Neuronal stem cell (in vitro differentiated cells): ENCODE measurements around the gene TMEM139.

ENCODE experiments used
- DNase-seq: peaks from one replicate; pipeline ENCODE4 v3.0.0-alpha.2; 2013; ENCODE audit warnings: low spot score
- H2AFZ ChIP-seq: one replicate; pipeline ENCODE4 v1.6.1; 2013; ENCODE audit warnings: mild to moderate bottlenecking, low read length, inconsistent platforms
- H2AK5ac ChIP-seq: 2 replicates; pipeline ENCODE4 v1.6.1; 2013; ENCODE audit warnings: low read depth, mild to moderate bottlenecking, inconsistent platforms, low read length, moderate library complexity, mixed read lengths
- H2BK120ac ChIP-seq: 2 replicates; pipeline ENCODE4 v1.6.1; 2013; ENCODE audit warnings: low read depth, mild to moderate bottlenecking, inconsistent platforms, low read length, moderate library complexity, mixed read lengths
- H2BK12ac ChIP-seq: one replicate; pipeline ENCODE4 v1.6.1; 2013; ENCODE audit warnings: low read length, inconsistent platforms
- H2BK15ac ChIP-seq: 2 replicates; pipeline ENCODE4 v1.6.1; 2013; ENCODE audit warnings: mild to moderate bottlenecking, low read length, inconsistent platforms, mixed read lengths
- H2BK5ac ChIP-seq: one replicate; pipeline ENCODE4 v1.6.1; 2013; ENCODE audit warnings: inconsistent platforms, mild to moderate bottlenecking, low read length, moderate library complexity
- H3K14ac ChIP-seq: one replicate; pipeline ENCODE4 v1.6.1; 2013; ENCODE audit warnings: low read length, inconsistent platforms
- H3K18ac ChIP-seq: 2 replicates; pipeline ENCODE4 v1.6.1; 2013; ENCODE audit warnings: low read length, inconsistent platforms
- H3K23ac ChIP-seq: 2 replicates; pipeline ENCODE4 v1.6.1; 2013; ENCODE audit warnings: low read depth, mild to moderate bottlenecking, mixed read lengths, low read length, inconsistent platforms; ENCODE audit not compliant: poor library complexity
- H3K27ac ChIP-seq: replicated peaks from 3 replicates; pipeline ENCODE4 v1.5.1; 2013; ENCODE audit warnings: low read length, inconsistent platforms
- H3K27me3 ChIP-seq, 3 experiments: 2 replicates each; pipeline ENCODE4 v1.6.1; 2013; ENCODE audit warnings: low read length in 3 of 3, mild to moderate bottlenecking in 2 of 3, inconsistent platforms in 1 of 3, low read depth in 1 of 3, mixed read lengths in 1 of 3, moderate library complexity in 1 of 3; ENCODE audit not compliant: control insufficient read depth in 3 of 3, insufficient read depth in 3 of 3
- H3K36me3 ChIP-seq, 2 donors: replicated peaks in 1 of 2; 2 replicates each; pipeline ENCODE4 v1.6.1; 2013; ENCODE audit warnings: low read length in 2 of 2; ENCODE audit not compliant: control insufficient read depth in 2 of 2, insufficient read depth in 2 of 2
- H3K4ac ChIP-seq: 2 replicates; pipeline ENCODE4 v1.6.1; 2013; ENCODE audit warnings: inconsistent platforms, mild to moderate bottlenecking, low read length, moderate library complexity
- H3K4me1 ChIP-seq, 2 donors: 1 replicate in 1 of 2; 2 replicates in 1 of 2; pipeline ENCODE4 v1.6.1; 2013; ENCODE audit warnings: low read length in 2 of 2, low read depth in 1 of 2; ENCODE audit not compliant: control insufficient read depth in 2 of 2, insufficient read depth in 1 of 2
- H3K4me2 ChIP-seq: one replicate; pipeline ENCODE4 v1.6.1; 2013; ENCODE audit warnings: mild to moderate bottlenecking, low read length, inconsistent platforms; ENCODE audit not compliant: insufficient read depth, poor library complexity, severe bottlenecking
- H3K4me3 ChIP-seq, 2 donors: 2 replicates each; pipeline ENCODE4 v1.5.1; 2013; ENCODE audit warnings: low read length in 2 of 2, mild to moderate bottlenecking in 2 of 2, inconsistent platforms in 1 of 2, moderate library complexity in 1 of 2
- H3K79me1 ChIP-seq: one replicate; pipeline ENCODE4 v1.6.1; 2013; ENCODE audit warnings: low read depth, mild to moderate bottlenecking, inconsistent platforms, low read length, moderate library complexity
- H3K9ac ChIP-seq: one replicate; pipeline ENCODE4 v1.6.1; 2013; ENCODE audit warnings: mild to moderate bottlenecking, low read depth, low read length, inconsistent platforms; ENCODE audit not compliant: poor library complexity
- H3K9me3 ChIP-seq, 2 donors: replicated peaks in 1 of 2; 2 replicates each; pipeline versions ENCODE3 to v1.6.1; 2013; ENCODE audit warnings: low read length in 2 of 2, mild to moderate bottlenecking in 2 of 2, inconsistent platforms in 1 of 2, low read depth in 1 of 2, mixed read lengths in 1 of 2, moderate library complexity in 1 of 2; ENCODE audit not compliant: control insufficient read depth in 2 of 2, insufficient read depth in 1 of 2
- H4K8ac ChIP-seq: one replicate; pipeline ENCODE4 v1.6.1; 2013; ENCODE audit warnings: low read depth, mild to moderate bottlenecking, inconsistent platforms, low read length, moderate library complexity
- H4K91ac ChIP-seq: one replicate; pipeline ENCODE4 v1.6.1; 2013; ENCODE audit warnings: low read length, low read depth, mild to moderate bottlenecking, inconsistent platforms; ENCODE audit not compliant: poor library complexity
- WGBS, 2 donors: extraction: QIAGEN DNeasy Blood & Tissue Kit; methylation state at CpG; one replicate each; pipeline ENCODE4 v1.1.7; 2013; ENCODE audit warnings: missing lambda C conversion rate in 2 of 2, mixed read lengths in 1 of 2; ENCODE audit not compliant: insufficient read length in 2 of 2, insufficient replicate concordance in 1 of 2; ENCODE audit errors: extremely low coverage in 2 of 2; 5-methylcytosine and 5-hydroxymethylcytosine counted together

TMEM139 gene

GRCh38 chr7:143247372-143247771 lies 37.4 kb upstream of the TMEM139 start:
- Histone ChIP-seq H3K4me1 (peaks cover 0 to 9% of the 10 kb centered on the region in 2 donors), H4K91ac (no peak overlapping the region), H3K14ac (no peak overlapping the region), H3K4me2 (no peak overlapping the region), H3K79me1 (no peaks in the 10 kb centered on the region), H3K23ac (no peak overlapping the region), H2BK12ac (no peak overlapping the region), H3K18ac (no peak overlapping the region), H4K8ac (no peak overlapping the region), H3K27me3 (peaks cover 0 to 4% (median 0%) of the 10 kb centered on the region in 3 experiments), H3K27ac (no peak overlapping the region), H3K36me3 (peaks cover 0 to 2% of the 10 kb centered on the region in 2 donors), H2BK15ac (no peak overlapping the region), H3K9ac (no peak overlapping the region), H3K9me3 (peaks cover 0 to 2% of the 10 kb centered on the region in 2 donors), H2BK120ac (no peak overlapping the region), H3K4me3 (no peak overlapping the region), H2BK5ac (no peak overlapping the region), H3K4ac (no peak overlapping the region), H2AFZ (no peak overlapping the region), H2AK5ac (no peak overlapping the region)
- DNase-seq = no peak
- WGBS, 2 donors = no CpG with 5 or more reads among the region's 1 CpG

GRCh38 chr7:143248761-143249354 lies 35.9 kb upstream of the TMEM139 start:
- no peak overlapping the region for H3K14ac ChIP-seq
- no peak overlapping the region for H3K27ac ChIP-seq
- no peak overlapping the region for H3K23ac ChIP-seq
- WGBS, 2 donors = no CpG with 5 or more reads among the region's 2 CpGs
- peaks cover 0 to 4% (median 0%) of the 10 kb centered on the region in 3 experiments for H3K27me3 ChIP-seq
- peaks cover 0 to 5% of the 10 kb centered on the region in 2 donors for H3K4me1 ChIP-seq
- no peak overlapping the region for H4K8ac ChIP-seq
- no peak overlapping the region for H3K4ac ChIP-seq
- no peak overlapping the region for H2AFZ ChIP-seq
- DNase-seq = no peak
- no peak overlapping the region for H3K18ac ChIP-seq
- no peak overlapping the region for H2AK5ac ChIP-seq
- H2BK120ac ChIP-seq = no peak overlapping the region
- H2BK15ac ChIP-seq = no peak overlapping the region
- no peak overlapping the region for H3K4me3 ChIP-seq
- H3K79me1 ChIP-seq = no peaks in the 10 kb centered on the region
- H3K4me2 ChIP-seq = no peak overlapping the region
- peaks cover 0 to 5% of the 10 kb centered on the region in 2 donors for H3K9me3 ChIP-seq
- no peak overlapping the region for H2BK12ac ChIP-seq
- H2BK5ac ChIP-seq = no peak overlapping the region
- no peak overlapping the region for H3K9ac ChIP-seq
- H3K36me3 ChIP-seq = peaks cover 0 to 2% of the 10 kb centered on the region in 2 donors
- no peak overlapping the region for H4K91ac ChIP-seq

GRCh38 chr7:143250199-143250598 lies 34.6 kb upstream of the TMEM139 start:
- H2AK5ac ChIP-seq = no peak overlapping the region
- H2BK12ac ChIP-seq = no peak overlapping the region
- no peak overlapping the region for H3K23ac ChIP-seq
- H3K14ac ChIP-seq = no peak overlapping the region
- H3K9ac ChIP-seq = no peak overlapping the region
- no peak overlapping the region for H3K18ac ChIP-seq
- peaks cover 0 to 2% of the 10 kb centered on the region in 2 donors for H3K36me3 ChIP-seq
- no peak overlapping the region for H3K4ac ChIP-seq
- peaks cover 0 to 5% of the 10 kb centered on the region in 2 donors for H3K9me3 ChIP-seq
- H3K27ac ChIP-seq = no peak overlapping the region
- no peak for DNase-seq
- H4K91ac ChIP-seq = no peak overlapping the region
- H3K4me1 ChIP-seq = no peaks in the 10 kb centered on the region
- no peak overlapping the region for H2AFZ ChIP-seq
- H2BK5ac ChIP-seq = no peak overlapping the region
- no peak overlapping the region for H2BK120ac ChIP-seq
- H3K79me1 ChIP-seq = no peaks in the 10 kb centered on the region
- no peak overlapping the region for H2BK15ac ChIP-seq
- no peak overlapping the region for H4K8ac ChIP-seq
- H3K4me2 ChIP-seq = no peak overlapping the region
- no peak overlapping the region for H3K4me3 ChIP-seq
- H3K27me3 ChIP-seq = peaks cover 0 to 4% (median 0%) of the 10 kb centered on the region in 3 experiments

- H3K27me3 ChIP-seq = peaks cover 0 to 4% (median 0%) of the 10 kb centered on the region in 3 experiments
- no peak overlapping the region for H4K91ac ChIP-seq
- H3K14ac ChIP-seq = no peak overlapping the region
- peaks cover 0 to 2% of the 10 kb centered on the region in 2 donors for H3K36me3 ChIP-seq
- H3K23ac ChIP-seq = no peak overlapping the region
- no peak overlapping the region for H2AK5ac ChIP-seq
- no peak overlapping the region for H3K4me2 ChIP-seq
- no peaks in the 10 kb centered on the region for H3K4me1 ChIP-seq
- no peak overlapping the region for H2AFZ ChIP-seq
- DNase-seq = no peak
- no CpG with 5 or more reads among the region's 1 CpG for WGBS, 2 donors
- no peak overlapping the region for H3K18ac ChIP-seq
- no peak overlapping the region for H3K4ac ChIP-seq
- H3K9me3 ChIP-seq = peaks cover 0 to 5% of the 10 kb centered on the region in 2 donors
- H2BK5ac ChIP-seq = no peak overlapping the region
- no peak overlapping the region for H3K4me3 ChIP-seq
- H2BK15ac ChIP-seq = no peak overlapping the region
- H2BK12ac ChIP-seq = no peak overlapping the region
- no peak overlapping the region for H4K8ac ChIP-seq
- H3K27ac ChIP-seq = no peak overlapping the region
- H3K79me1 ChIP-seq = no peaks in the 10 kb centered on the region
- H3K9ac ChIP-seq = no peak overlapping the region
- no peak overlapping the region for H2BK120ac ChIP-seq
Observed at GRCh38 chr7:143250822-143251221, 33.9 kb upstream of the TMEM139 start.
